ENCODE data around the gene COQ2. TPM values are rescaled to one million over a fixed set of nuclear protein-coding genes. Genes with fewer than 3 reads are reported as not detected.

COQ2 gene
- total and polyA plus RNA-seq, 2 experiments from 2014 or later: 21.1 to 25.3 TPM

GRCh38 chr4:83320548-83320947, 36.0 kb upstream of the COQ2 start (continued):
- TF ChIP-seq, protein P1, sequence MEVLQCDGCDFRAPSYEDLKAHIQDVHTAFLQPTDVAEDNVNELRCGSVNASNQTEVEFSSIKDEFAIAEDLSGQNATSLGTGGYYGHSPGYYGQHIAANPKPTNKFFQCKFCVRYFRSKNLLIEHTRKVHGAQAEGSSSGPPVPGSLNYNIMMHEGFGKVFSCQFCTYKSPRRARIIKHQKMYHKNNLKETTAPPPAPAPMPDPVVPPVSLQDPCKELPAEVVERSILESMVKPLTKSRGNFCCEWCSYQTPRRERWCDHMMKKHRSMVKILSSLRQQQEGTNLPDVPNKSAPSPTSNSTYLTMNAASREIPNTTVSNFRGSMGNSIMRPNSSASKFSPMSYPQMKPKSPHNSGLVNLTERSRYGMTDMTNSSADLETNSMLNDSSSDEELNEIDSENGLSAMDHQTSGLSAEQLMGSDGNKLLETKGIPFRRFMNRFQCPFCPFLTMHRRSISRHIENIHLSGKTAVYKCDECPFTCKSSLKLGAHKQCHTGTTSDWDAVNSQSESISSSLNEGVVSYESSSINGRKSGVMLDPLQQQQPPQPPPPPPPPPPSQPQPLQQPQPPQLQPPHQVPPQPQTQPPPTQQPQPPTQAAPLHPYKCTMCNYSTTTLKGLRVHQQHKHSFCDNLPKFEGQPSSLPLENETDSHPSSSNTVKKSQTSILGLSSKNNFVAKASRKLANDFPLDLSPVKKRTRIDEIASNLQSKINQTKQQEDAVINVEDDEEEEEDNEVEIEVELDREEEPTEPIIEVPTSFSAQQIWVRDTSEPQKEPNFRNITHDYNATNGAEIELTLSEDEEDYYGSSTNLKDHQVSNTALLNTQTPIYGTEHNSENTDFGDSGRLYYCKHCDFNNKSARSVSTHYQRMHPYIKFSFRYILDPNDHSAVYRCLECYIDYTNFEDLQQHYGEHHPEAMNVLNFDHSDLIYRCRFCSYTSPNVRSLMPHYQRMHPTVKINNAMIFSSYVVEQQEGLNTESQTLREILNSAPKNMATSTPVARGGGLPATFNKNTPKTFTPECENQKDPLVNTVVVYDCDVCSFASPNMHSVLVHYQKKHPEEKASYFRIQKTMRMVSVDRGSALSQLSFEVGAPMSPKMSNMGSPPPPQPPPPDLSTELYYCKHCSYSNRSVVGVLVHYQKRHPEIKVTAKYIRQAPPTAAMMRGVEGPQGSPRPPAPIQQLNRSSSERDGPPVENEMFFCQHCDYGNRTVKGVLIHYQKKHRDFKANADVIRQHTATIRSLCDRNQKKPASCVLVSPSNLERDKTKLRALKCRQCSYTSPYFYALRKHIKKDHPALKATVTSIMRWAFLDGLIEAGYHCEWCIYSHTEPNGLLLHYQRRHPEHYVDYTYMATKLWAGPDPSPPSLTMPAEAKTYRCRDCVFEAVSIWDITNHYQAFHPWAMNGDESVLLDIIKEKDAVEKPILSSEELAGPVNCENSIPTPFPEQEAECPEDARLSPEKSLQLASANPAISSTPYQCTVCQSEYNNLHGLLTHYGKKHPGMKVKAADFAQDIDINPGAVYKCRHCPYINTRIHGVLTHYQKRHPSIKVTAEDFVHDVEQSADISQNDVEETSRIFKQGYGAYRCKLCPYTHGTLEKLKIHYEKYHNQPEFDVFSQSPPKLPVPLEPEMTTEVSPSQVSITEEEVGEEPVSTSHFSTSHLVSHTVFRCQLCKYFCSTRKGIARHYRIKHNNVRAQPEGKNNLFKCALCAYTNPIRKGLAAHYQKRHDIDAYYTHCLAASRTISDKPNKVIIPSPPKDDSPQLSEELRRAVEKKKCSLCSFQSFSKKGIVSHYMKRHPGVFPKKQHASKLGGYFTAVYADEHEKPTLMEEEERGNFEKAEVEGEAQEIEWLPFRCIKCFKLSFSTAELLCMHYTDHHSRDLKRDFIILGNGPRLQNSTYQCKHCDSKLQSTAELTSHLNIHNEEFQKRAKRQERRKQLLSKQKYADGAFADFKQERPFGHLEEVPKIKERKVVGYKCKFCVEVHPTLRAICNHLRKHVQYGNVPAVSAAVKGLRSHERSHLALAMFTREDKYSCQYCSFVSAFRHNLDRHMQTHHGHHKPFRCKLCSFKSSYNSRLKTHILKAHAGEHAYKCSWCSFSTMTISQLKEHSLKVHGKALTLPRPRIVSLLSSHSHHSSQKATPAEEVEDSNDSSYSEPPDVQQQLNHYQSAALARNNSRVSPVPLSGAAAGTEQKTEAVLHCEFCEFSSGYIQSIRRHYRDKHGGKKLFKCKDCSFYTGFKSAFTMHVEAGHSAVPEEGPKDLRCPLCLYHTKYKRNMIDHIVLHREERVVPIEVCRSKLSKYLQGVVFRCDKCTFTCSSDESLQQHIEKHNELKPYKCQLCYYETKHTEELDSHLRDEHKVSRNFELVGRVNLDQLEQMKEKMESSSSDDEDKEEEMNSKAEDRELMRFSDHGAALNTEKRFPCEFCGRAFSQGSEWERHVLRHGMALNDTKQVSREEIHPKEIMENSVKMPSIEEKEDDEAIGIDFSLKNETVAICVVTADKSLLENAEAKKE (CRISPR knock-in tag; IDR thresholded peaks at IDR 0.05): no peak
- TF ChIP-seq STAT1 (IDR thresholded peaks at IDR 0.05; ENCODE audit: unreplicated experiment): no peak

DNA sequence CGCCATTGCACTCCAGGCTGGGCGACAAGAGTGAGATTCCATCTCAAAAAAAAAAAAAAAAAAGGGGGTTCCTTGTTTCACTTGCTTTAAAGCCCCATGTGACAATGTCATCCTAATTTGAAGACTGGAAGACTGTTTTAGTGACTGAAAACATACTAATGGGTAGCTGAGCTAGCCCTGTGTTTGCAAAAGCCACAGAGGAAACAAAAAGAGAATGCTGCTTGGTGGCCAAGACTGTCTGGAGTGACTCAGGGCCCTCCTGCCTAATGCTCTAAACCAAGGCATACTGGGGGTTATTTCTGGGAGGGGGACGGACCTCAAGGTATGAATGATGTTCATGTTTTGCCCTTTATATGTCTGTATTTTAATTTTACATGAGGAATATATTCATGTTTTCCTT, 34.1 kb upstream of the COQ2 start:
- H3K4me1 ChIP-seq (ENCODE audit: insufficient read depth): no peaks in the 10 kb centered on the region
- no peak overlapping the region for H2AFZ ChIP-seq
- H4K20me1 ChIP-seq (replicated peaks; ENCODE audit: insufficient read depth): no peaks in the 10 kb centered on the region
- no peak for ATAC-seq
- H3K4me3 ChIP-seq: no peak overlapping the region
- no peak overlapping the region for H3K27ac ChIP-seq (ENCODE audit: low read depth)
- Mint-ChIP-seq H3K9me3 (no peaks in the 10 kb centered on the region), H3K27ac (no peak overlapping the region; the same call in 1 of the 2 replicates), H3K4me3 (no peak overlapping the region), H3K27me3 (ENCODE audit: insufficient read depth, low read depth, poor library complexity) (no peaks in the 10 kb centered on the region), H3K36me3 (ENCODE audit: low read depth) (no peaks in the 10 kb centered on the region), H3K4me1 (no peaks in the 10 kb centered on the region)
- H3K9me2 ChIP-seq (ENCODE audit: insufficient read depth): no peaks in the 10 kb centered on the region
- H3K4me2 ChIP-seq: no peak overlapping the region
- H3K27me3 ChIP-seq (ENCODE audit: insufficient read depth): no peaks in the 10 kb centered on the region
- no peak for DNase-seq (ENCODE audit: low spot score)
- no peaks in the 10 kb centered on the region for H3K79me2 ChIP-seq (replicated peaks; ENCODE audit: insufficient read depth)
- no peaks in the 10 kb centered on the region for H3F3A ChIP-seq (replicated peaks; ENCODE audit: low read depth)
- H3K36me3 ChIP-seq (ENCODE audit: insufficient read depth): no peaks in the 10 kb centered on the region
- TF ChIP-seq EZH2phosphoT487 (IDR thresholded peaks at IDR 0.05; ENCODE audit: unreplicated experiment) (no peak), STAT1 (IDR thresholded peaks at IDR 0.05; ENCODE audit: unreplicated experiment) (no peak), ETS1 (IDR thresholded peaks at IDR 0.05) (no peak), EZH2 (IDR thresholded peaks at IDR 0.05; ENCODE audit: low read depth, unreplicated experiment) (no peak), POLR2AphosphoS5 (IDR thresholded peaks at IDR 0.05; ENCODE audit: low read depth) (no peak), NANOG (IDR thresholded peaks at IDR 0.05; ENCODE audit: borderline replicate concordance) (no peak), REST (IDR thresholded peaks at IDR 0.05; ENCODE audit: unreplicated experiment) (no peak)
